GM21723 (cell line): Measurements from ENCODE around the gene SPRN.
"Not testable (repeated sequence)": the region's sequence is repeated elsewhere in the genome, so short reads cannot be mapped to it uniquely, and the experiment has no call there.

Source experiments
- ATAC-seq: cut with Tn5 transposase; IDR thresholded peaks from one replicate; pipeline ENCODE4 v1.9.1; 2021; ENCODE audit warnings: mild to moderate bottlenecking, moderate library complexity; ENCODE audit not compliant: unreplicated experiment

Gene SPRN, protein sequence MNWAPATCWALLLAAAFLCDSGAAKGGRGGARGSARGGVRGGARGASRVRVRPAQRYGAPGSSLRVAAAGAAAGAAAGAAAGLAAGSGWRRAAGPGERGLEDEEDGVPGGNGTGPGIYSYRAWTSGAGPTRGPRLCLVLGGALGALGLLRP

GRCh38 chr10:133424601-133425000, at the start of gene SPRN:
Gene SPRN, minus strand, starts transcription at chr10:133424625. Its CDS starts 944 bp downstream, at chr10:133423681.
- not testable (repeated sequence) for ATAC-seq

GRCh38 chr10:133474027-133474426, 49.6 kb upstream of the SPRN start:
- ATAC-seq: no peak

- ATAC-seq: no peak
Measured at GRCh38 chr10:133473270-133473669, 48.8 kb upstream of the SPRN start.

DNA sequence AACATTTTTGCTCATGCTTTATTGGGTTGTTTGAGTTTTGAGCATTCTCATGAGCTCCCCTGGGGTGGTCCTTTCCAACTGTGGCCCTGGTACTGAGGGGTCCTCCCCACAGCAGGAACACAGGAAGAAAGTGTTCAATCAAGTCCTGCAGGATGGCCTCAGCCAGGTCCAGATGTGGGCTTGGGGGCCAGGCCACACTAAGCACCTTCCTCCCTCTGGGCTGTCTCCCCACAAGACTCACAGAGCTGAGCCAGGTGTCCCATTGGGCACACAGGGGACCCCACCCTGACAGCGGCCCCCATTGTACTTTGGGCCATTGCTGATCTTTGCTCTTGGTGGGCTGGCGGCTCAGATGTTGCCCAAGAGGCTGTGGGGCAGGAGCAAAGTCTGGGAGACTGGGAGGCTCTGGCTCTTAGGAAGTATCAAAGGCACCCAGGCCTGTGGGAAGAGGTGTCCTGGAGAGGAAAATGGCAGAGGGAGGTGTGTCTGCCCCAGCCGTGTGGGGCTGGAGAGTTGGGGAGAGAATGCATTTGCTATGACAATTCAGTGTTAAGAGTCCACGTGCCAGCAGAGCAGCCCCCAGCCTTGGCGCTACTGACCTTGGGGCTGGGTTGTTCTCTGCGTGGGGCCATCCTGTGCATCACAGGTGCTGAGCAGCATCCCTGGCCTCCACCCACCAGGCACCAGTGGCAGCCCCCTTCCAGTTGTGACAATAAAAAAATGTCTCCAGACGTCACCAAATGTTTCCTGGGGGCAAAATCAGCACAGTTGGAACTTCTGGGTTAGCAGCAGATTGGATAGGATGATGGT, 47.1 kb upstream of the SPRN start:
- no peak for ATAC-seq

DNA sequence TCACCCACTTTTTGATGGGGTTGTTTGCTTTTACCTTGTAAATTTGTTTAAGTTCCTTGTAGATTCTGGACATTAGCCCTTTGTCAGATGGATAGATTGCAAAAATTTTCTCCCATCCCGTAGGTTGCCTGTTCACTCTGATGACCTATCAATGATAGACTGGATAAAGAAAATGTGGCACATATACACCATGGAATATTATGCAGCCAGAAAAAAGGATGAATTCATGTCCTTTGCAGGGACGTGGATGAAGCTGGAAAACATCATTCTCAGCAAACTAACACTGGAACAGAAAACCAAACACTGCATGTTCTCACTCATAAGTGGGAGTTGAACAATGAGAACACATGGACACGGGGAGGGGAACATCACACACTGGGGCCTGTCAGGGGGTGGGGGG, 44.8 kb upstream of the SPRN start:
- not testable (repeated sequence) for ATAC-seq

GRCh38 chr10:133467286-133467911, 43.0 kb upstream of the SPRN start:
- no peak for ATAC-seq

DNA sequence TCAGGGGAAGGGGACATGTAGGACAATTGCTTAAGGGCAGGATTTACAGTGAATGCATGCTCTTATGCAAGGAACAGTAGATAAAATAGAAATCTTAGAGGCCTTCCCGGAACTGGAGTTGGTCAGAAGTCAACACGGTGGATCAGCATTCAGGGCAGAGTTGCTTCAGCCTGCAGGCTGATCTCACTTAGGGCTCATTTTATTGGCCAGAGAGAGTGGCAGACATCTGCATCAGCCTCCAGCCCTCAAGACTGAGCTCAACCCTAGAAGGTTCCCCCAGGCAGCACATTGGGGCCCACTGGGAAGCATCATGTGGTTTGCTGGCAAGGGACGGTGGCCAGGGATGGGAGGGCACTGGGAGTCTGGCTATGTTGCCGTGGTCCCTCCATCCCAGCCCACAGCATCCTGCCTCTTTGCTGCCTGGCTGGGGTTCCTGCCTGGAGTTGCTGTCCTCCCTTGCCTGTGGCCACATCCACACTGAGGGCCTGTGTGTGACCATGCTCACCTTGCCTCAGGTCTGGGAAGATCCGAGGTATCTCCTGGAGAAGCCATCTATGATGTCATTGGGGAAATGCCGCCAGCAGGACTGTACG, 42.4 kb upstream of the SPRN start:
- ATAC-seq: no peak

GRCh38 chr10:133465950-133466474, 41.6 kb upstream of the SPRN start:
- ATAC-seq: no peak

GRCh38 chr10:133465191-133465949, 40.9 kb upstream of the SPRN start:
- ATAC-seq: no peak

DNA sequence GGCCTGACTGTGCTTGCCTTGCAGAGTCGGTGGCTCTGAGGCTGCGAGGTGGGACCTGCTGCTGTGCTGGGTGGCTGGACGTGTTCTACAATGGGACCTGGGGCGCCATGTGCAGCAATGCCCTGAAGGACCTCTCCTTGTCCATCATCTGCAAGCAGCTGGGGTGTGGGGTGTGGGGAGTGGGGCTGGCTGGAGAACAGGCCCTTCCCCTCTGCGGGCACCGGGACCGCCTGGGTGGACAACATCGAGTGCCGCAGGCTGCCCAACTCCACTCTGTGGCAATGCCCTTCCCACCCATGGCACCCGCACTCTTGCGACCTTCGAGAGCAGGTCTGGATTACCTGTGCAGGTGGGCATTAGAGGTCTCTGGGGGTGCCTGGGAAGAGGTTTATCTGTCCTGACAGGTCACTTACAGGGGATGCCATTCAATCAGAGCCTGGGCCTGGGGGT, 40.2 kb upstream of the SPRN start:
- ATAC-seq: no peak

DNA sequence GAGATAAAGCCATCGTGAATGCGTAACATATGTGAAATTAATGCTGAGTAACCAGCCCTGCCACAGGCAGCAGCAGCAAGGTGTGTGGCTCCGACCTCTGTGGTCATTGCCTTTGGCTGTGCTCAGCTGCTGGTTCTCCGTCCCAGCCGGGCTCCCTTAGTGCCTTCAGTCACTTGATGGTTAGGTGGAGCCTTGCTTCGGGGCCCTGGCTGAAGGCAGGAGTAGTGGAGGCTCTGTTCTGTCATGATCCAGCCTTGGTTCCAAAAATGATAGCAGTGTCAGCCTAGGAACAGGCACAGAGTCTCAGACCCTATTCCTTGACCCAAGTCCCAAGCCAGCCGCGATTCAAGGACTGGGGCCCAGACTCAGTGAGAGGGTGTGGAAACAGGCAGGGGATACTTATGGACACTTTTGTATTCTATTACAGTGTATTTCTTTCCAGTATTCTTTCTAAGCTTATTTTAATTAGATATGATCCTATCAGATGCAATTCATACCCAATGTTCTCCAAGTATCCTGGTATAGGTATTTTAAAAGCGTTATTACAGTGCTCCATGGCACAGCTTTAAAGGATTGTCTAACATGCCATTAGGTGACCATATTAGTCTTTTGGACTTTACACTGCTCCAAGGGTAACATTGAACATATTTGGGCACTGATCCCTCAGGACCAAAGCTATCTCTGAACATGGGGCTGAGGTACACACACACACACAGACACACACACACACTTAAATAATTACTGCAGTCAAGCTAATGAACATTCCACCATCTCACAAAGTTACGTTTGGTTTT, 38.3 kb upstream of the SPRN start:
- ATAC-seq: no peak

GRCh38 chr10:133461841-133462240, 37.4 kb upstream of the SPRN start:
- ATAC-seq: no peak

DNA sequence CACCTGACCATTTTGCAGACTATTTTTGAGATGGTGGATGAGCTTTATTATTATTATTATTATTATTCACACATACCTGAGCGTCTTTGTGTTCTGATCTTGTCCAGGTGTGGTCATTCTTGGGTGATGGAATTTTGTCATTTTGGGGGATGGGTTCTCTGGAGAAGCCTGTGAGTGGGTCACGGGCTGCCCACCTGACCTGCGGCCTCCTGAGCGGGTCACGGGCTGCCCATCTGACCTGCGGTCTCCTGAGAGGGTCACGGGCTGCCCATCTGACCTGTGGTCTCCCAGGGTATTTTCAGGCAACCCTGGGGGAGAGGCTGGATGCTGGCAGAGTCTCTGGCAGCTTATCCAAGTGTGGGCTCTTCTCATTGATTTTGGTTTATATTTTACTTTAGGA, 36.6 kb upstream of the SPRN start:
- no peak for ATAC-seq

DNA sequence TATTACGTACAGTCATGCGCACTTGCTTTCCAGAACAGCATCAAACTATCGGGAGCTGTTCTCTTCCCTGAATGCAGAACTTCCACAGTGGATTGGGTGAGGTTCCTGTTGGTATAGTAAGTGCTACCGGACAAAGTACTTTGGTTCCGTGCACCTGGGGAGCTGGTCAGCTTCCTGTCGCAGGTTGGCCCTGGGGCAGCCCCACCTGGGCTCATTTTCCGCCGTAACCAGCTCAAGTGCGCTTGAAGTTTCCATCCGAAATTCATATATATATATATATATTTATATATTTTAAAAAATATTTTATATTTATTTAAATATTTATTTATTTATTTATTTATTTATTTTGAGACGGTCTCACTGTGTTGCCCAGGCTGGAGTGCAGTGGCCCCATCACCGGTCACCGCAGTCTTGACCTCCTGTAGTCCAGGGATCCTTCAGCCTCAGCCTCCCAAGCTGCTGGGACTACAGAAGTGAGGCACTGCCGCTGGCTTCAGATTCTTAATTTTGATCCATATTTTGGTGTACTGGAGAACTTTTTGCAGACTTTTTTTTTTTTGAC, 35.9 kb upstream of the SPRN start:
- ATAC-seq: no peak

- ATAC-seq: no peak
Measured at GRCh38 chr10:133459454-133460207, 35.2 kb upstream of the SPRN start.

DNA sequence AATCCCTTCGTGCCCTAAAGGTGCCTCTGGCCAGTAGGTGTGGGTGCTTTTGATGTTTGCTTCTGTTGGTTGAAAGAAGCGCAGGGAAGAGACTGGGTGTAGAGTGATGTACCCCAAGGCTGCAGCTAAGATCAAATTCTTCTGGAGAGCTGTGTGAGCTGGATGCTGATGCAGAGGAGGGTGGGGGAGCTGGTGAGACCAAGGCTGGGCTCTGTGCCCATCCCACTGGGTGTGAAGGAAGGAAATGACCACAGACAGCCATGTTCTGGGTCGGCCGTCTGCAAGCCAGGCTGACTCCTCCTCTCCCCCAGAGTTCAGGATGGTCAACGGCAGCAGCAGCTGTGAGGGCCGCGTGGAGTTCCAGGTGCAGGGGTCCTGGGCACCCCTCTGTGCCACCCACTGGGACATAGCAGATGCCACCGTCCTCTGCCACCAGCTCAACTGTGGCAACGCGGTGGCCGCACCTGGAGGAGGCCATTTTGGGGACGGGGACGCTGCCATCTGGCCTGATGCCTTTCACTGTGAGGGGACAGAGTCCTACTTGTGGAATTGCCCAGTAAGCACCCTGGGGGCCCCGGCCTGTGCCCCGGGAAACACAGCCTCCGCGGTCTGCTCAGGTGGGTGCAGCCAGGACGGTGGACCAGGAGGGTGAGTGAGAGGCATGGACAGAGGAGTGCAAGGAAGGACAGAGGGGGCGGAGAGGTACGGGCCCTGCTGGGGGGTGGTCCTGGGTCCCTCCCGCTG, 34.5 kb upstream of the SPRN start:
- no peak for ATAC-seq

DNA sequence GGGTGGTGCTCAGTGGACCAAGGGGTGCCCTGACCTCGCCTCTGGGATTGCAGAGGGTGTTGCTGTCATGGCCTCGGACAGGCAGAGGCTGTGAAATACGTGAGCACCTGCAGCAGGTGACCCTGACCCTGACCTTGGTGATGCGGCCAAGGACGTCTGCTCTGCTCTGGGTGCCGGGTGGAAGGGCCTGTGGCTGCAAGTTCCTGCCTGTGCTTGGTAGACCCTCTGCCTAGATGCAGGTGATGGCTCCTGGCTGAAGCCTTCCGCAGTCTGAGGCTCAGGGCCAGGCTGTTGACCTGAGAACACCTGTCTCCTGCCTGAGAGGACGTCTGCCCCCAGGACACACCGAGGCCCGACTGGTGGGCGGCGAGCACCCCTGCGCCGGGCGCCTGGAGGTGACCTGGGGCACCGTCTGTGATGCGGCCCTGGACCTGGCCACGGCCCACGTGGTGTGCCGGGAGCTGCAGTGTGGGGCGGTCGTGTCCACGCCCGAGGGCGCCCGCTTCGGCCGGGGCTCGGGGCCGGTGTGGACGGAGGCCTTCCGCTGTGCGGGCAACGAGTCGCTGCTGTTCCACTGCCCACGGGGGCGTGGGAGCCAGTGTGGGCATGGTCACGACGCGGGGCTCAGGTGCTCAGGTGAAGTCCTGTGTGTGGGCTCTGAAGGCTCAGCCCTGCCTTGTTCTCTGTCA, 33.7 kb upstream of the SPRN start:
- no peak for ATAC-seq
